ENCODE results near the gene EPHA10. TPM values are rescaled to one million over a fixed set of nuclear protein-coding genes. Genes with fewer than 3 reads are reported as not detected.
A peak's percentile ranks its signal among the peaks of the same experiment; 100 is the strongest.

Gene EPHA10
- total RNA-seq, 2 donors from 2014 or later: 0.73 to 11.8 TPM

- no peaks in the 10 kb centered on the region for H3K36me3 ChIP-seq
- intact Hi-C loops (cut with DNase I): no loop called here
- H3K4me1 ChIP-seq (replicated peaks): no peaks in the 10 kb centered on the region
- 60% methylated on average over 1 of the region's 1 CpG for WGBS
- no peak for DNase-seq (ENCODE audit: low spot score)
- no peak overlapping the region for H3K27ac ChIP-seq
- H3K27me3 ChIP-seq (replicated peaks; ENCODE audit: insufficient read depth): peaks cover 10% of the 10 kb centered on the region
- no peak overlapping the region for H3K4me3 ChIP-seq
- no peak for TF ChIP-seq POLR2A (IDR thresholded peaks at IDR 0.05)
- no peak for TF ChIP-seq CTCF (IDR thresholded peaks at IDR 0.05)
- TF ChIP-seq POLR2AphosphoS5 (IDR thresholded peaks at IDR 0.05): no peak
- no peaks in the 10 kb centered on the region for H3K9me3 ChIP-seq
Observed at GRCh38 chr1:37755290-37755689, 9.6 kb downstream of the EPHA10 start.

- H3K9me3 ChIP-seq: no peaks in the 10 kb centered on the region
- intact Hi-C loops (cut with DNase I): no loop called here
- peaks cover 8% of the 10 kb centered on the region for H3K27me3 ChIP-seq (replicated peaks; ENCODE audit: insufficient read depth)
- 5% methylated on average over 52 of the region's 52 CpGs for WGBS
- no peak overlapping the region for H3K4me3 ChIP-seq
- no peak for DNase-seq (ENCODE audit: low spot score)
- no peak for TF ChIP-seq POLR2AphosphoS5 (IDR thresholded peaks at IDR 0.05)
- TF ChIP-seq CTCF (IDR thresholded peaks at IDR 0.05): no peak
- no peak for TF ChIP-seq POLR2A (IDR thresholded peaks at IDR 0.05)
- no peaks in the 10 kb centered on the region for H3K36me3 ChIP-seq
- H3K4me1 ChIP-seq (replicated peaks): no peaks in the 10 kb centered on the region
- H3K27ac ChIP-seq: no peak overlapping the region
Observed at GRCh38 chr1:37753473-37754321, 11.2 kb downstream of the EPHA10 start.

DNA sequence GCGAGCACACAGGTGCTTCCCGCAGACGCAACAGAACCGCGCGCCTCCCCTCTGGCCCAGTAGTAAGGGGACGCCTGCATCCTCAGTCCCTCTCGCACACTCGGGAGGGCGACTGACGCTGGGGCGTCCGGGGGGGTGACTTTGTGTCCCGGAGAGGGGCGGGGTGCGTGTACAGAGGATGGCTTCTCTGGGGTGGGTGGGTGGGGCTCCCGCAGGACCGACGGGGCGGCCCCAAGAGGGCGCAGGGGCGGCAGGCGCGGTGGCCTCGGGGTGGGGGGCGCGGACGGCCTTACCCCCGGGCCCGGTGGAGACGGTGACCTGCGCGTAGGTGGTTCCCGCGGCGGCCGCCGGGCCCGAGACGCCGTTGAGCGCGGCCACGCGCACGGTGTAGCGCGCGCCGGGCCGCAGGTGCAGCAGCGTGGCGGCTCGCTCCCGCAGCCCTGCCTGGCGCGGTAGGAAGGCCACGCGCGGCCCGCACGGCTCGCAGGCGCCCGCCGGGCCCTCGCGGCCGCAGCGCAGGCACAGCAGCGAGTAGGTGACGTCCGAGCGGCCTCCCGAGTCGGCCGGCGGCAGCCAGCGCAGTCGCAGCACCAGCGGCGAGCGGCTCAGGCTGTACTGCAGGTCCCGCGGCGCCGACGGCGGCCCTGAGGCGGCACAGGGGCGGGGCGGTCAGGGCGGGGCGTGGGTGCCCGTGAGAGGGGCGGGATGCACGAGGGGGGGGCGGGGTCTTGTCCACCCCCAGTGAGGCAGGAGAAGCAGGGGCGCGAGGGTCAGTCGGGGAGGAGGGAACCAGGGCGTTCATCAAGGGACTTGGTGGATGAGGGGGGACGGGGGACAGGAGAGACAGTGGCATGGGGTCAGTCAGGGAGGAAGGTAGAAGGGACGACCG lies 12.1 kb downstream of the EPHA10 start:
- peak overlapping the region; percentile 27 to 37 for H3K4me3 ChIP-seq

DNA sequence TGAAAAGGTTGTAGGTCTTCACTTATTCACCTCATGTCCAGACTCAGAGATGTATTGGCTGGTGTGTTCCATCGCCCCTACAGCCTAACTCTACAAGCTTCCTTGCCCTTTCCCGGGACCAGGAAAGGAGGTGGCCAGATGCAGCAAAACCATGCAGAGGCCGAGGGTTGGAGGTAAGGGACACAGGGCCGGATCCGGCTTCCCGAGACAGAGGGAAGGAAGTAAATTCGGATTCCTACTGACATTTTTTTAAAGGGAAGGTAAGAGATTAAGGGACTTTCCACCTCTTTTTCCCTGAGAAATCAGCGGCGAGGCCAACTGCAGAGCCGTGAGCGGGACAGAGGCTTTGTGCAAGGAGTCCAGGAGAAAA lies 12.7 kb downstream of the EPHA10 start:
- no peaks in the 10 kb centered on the region for H3K9me3 ChIP-seq
- peak overlapping the region; percentile 27 to 37 for H3K4me3 ChIP-seq
- WGBS: 20% methylated on average over 11 of the region's 11 CpGs
- no peaks in the 10 kb centered on the region for H3K36me3 ChIP-seq
- no peaks in the 10 kb centered on the region for H3K4me1 ChIP-seq (replicated peaks)
- peaks cover 8% of the 10 kb centered on the region for H3K27me3 ChIP-seq (replicated peaks; ENCODE audit: insufficient read depth)
- no peak overlapping the region for H3K27ac ChIP-seq
- TF ChIP-seq POLR2AphosphoS5 (IDR thresholded peaks at IDR 0.05) (no peak), CTCF (IDR thresholded peaks at IDR 0.05) (no peak), POLR2A (IDR thresholded peaks at IDR 0.05) (no peak)
- intact Hi-C loops (cut with DNase I): no loop called here
- DNase-seq (ENCODE audit: low spot score): no peak

More for the DNA sequence above, 12.1 kb downstream of the EPHA10 start:
- intact Hi-C loops (cut with DNase I): no loop called here
- Histone ChIP-seq H3K27me3 (replicated peaks; ENCODE audit: insufficient read depth) (peaks cover 8% of the 10 kb centered on the region), H3K9me3 (no peaks in the 10 kb centered on the region), H3K27ac (no peak overlapping the region), H3K36me3 (no peaks in the 10 kb centered on the region), H3K4me1 (replicated peaks) (no peaks in the 10 kb centered on the region)
- no peak for DNase-seq (ENCODE audit: low spot score)
- WGBS: under 1% methylated on average over 76 of the region's 105 CpGs
- no peak for TF ChIP-seq POLR2A (IDR thresholded peaks at IDR 0.05)
- TF ChIP-seq POLR2AphosphoS5 (IDR thresholded peaks at IDR 0.05): no peak
- no peak for TF ChIP-seq CTCF (IDR thresholded peaks at IDR 0.05)

Data from prostate gland (tissue), 2 donors.